HG03354 (cell line): ENCODE results near the gene PRPF39.

Experiments used
- ATAC-seq: cut with Tn5 transposase; IDR thresholded peaks from one replicate; pipeline ENCODE4 v1.9.1; 2021; ENCODE audit warnings: mild to moderate bottlenecking; ENCODE audit not compliant: unreplicated experiment, poor library complexity, severe bottlenecking

Gene PRPF39, protein sequence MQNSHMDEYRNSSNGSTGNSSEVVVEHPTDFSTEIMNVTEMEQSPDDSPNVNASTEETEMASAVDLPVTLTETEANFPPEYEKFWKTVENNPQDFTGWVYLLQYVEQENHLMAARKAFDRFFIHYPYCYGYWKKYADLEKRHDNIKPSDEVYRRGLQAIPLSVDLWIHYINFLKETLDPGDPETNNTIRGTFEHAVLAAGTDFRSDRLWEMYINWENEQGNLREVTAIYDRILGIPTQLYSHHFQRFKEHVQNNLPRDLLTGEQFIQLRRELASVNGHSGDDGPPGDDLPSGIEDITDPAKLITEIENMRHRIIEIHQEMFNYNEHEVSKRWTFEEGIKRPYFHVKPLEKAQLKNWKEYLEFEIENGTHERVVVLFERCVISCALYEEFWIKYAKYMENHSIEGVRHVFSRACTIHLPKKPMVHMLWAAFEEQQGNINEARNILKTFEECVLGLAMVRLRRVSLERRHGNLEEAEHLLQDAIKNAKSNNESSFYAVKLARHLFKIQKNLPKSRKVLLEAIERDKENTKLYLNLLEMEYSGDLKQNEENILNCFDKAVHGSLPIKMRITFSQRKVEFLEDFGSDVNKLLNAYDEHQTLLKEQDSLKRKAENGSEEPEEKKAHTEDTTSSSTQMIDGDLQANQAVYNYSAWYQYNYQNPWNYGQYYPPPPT

DNA sequence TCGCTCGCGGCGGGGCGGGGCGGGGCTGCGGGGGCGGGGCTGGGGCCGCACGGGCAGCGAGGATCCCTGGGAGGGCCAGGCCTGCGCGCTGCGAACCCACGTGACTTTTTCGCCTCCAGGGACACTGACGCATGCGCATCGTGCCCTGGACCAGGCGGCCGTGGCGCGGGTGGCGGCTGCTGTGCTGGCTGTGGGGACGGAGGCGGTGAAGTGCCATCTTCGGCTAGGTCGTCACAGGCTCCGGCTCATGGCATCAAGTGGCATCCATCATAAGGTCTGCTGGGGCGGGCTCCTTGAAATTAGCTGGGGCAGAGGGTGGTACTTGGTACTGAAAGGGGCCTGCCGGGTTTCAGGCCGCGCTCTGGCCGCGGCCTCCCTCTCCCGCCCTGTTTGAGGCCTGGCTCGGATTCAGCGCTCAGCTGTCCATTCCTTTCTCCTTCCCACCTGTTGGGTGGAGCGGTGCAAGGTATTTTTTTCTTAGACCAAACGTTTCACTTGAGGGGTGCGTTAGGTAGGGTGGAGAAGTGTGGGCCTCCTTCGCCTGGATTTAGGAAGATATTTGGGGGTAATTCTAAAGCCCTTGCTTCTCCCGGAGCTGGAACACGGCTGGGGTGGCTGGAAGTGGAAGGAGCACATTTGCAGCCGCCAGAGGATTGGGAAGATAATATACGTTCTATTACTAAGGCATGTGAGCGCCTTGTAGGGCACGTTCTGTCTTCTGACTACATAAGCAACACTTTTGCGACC is at the start of gene PRPF39:
PRPF39 (plus strand) TSS at position 141 of the 747 bp plus-strand sequence. CDS start 11,124 bp downstream, outside the sequence.
- peak; percentile 94 for ATAC-seq

DNA sequence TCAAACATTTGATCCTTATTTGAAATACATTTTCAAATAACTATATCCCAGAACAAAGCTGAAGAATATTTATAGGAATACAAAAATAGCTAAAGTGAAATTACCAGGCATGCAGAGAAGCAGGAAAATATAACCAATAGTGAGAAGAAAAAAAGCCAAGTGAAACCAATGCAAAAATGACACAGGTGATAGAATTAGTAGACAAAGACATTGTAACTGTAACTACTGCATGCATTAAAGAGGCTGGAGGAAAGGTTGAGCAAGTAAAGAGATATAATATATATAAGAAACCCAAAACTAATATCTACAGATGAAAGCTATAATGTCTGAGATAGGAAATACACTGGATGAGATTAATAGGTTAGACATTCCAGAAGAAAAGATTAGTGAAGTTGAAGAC is 49.2 kb upstream of the PRPF39 start:
- no peak for ATAC-seq

DNA sequence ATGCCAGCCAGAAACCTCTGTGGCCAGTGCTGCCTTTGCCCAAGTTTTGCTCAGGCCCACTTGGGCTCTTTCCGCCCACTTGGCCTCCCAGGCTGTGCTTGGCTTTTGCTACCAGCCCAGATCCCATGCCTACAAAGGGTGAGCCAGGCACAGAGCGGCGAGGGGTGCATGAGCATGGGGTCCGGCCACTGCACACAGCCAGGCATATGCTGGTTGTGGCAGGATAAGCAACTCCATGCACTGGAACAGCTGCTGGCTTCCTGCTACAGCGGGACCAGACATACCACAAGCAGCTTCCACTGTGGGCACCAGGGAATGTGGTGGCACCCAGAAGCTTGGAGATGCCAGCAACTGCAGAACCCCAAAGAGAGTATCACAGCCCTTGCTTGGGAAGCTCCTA is 45.7 kb upstream of the PRPF39 start:
- no peak for ATAC-seq

DNA sequence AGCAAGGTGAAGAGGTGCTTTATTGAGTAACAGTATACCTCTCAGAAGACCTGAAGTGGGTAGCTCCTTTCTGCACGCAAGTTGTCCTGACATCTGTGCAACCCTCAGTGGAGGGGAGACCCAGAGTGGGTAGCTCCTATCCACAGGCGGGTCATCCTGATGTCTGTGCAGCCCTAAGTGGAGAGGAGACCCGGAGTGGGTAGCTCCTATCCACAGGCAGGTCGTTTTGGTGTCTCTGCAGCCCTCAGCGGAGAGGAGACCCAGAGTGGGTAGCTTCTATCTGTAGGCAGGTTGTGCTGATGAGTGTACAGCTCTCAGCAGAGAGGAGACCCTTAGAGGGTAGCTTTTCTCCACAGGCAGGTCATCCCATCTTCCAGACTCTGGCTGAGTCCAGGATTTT is 45.1 kb upstream of the PRPF39 start:
- no peak for ATAC-seq

DNA sequence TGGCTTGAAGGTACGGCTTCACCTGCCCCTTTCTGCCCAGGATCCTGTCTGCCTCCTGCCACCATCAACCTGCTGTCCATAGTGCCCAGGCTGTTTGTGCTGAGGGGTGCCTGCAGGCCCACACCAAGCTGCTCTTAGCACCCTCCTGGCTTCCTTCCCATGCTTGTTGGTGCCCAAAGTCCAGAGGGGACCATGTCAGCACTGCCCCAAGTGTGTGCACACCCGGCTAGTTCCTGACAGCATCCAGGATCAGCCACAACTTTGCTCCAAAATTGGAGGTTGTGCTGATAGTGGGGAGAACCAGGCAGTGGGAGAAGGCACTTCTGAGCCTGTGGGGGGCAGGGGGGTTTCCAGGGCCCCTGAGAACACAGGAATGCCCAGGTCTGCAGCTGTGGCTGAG is 44.5 kb upstream of the PRPF39 start:
- no peak for ATAC-seq

DNA sequence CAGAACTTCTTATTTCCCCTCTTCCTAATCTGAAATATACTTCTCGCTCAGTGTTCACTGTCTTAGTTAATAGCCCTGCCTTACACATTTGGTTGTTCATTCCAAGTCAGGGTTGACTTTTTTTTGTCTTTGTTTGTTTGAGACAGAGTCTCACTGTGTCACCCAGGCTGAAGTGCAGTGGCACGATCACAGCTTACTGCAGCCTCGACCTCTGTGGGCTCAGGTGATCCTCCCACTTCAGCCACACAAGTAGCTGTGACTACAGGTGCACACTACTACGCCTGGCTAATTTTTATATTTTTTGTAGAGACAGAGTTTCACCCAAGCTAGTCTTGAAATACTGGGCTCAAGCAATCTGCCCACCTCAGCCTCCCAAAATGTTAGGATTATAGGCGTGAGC is 42.3 kb upstream of the PRPF39 start:
- ATAC-seq = no peak

DNA sequence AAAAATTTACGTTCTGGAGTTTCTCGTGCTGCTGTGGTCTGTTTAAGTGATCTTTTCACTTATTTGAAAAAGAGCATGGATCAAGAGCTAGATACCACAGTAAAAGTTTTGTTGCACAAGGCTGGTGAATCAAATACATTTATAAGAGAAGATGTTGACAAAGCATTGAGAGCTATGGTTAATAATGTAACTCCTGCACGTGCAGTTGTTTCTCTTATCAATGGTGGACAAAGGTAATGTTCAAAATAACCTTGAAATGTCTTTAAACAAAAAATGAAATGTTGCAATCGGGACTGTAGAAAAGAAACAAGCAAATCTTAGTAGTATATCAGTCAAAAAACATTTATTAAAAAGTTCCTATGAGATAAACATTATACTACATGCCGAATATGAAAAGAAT is 39.3 kb upstream of the PRPF39 start:
- no peak for ATAC-seq

DNA sequence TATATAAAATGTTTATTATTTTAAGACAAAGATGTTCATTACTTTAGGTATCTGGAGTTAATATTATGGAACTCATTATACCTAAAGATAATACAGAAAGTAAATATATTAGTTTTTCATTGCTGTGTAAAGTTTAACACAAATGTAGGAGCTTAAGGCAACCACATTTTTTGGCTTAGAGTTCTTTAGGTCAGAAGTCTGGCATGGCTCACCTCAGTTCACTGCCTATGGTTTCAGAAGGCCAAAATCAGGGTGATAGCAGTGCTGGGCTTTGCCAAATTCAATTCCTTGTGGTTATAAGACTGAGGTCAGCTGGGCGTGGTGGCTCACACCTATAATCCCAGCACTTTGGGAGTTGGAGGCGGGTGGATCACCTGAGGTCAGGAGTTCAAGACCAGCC is 35.5 kb upstream of the PRPF39 start:
- no peak for ATAC-seq

DNA sequence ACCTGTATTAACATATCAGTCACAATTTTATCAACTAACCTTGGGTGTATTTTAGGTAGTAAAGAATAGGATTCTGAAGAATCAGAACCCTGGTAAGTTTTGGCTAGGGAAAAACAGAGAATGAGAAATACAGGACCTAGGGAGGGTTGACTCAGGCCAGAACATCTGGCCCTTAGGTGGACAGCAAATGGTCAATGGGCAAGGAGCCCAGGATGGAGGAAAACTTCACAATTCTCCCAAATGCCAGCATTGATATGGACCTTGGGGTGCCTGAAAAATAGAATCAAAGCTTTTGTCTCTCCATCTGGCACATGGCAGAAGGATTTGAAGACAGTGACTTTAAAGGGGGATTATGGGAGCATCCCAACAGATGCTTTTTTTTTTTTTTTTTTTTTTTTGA is 32.7 kb upstream of the PRPF39 start:
- ATAC-seq = no peak

DNA sequence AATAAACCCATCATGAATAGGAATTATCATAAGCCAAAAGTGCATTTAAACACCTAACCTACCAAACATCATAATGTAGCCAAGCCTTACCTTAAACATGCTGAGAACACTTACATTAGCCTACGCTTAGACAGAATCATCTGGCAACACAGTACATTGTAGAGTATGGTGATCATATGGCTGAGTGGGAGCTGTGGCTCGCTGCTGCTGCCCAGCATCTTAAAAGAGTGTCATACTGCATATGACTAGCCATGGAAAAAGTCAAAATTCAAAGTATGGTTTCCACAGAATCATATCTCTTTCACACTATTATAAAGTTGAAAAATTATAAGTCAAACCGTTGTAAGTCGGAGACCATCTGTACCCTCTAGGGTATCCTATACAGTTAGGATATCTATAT is 32.0 kb upstream of the PRPF39 start:
- no peak for ATAC-seq

DNA sequence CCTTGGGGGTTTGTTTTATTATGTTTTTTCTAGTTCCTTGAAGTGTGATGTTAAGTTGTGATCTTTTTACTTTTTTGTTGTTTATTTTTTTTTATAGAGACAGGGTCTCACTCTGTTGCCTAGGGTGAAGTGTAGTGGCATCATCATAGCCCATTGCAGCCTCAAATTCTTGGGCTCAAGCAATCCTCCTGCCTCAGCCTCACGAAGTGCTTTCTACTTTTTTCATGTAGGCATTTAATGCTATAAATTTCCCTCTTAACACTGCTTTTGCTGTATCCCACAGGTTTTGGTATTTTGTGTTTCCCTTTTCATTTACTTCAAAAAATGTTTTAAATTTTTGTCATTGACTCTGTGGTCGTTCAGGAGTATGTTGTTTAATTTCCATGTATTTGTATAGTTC is 26.6 kb upstream of the PRPF39 start:
- ATAC-seq = no peak

DNA sequence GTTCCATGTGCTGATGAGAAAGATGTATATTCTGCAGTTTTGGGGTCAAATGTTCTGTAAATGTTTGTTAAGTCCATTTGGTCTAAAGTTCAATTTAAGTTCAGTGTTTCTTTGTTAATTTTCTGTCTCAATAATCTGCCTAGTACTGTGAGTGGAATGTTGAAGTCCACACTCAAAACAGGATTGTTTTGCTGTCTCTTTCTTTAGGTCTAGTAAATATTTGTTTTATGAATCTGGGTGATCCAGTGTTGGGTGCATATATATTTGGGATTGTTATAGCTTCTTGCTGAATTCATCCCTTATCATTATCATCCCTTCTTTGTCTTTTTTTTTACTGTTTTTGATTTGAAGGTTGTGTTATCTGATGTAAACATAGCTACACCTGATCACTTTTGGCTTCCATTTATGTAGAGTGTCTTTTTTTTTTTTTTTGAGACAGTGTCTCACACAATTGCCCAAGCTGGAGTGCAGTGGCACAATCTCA is 26.0 kb upstream of the PRPF39 start:
- no peak for ATAC-seq

DNA sequence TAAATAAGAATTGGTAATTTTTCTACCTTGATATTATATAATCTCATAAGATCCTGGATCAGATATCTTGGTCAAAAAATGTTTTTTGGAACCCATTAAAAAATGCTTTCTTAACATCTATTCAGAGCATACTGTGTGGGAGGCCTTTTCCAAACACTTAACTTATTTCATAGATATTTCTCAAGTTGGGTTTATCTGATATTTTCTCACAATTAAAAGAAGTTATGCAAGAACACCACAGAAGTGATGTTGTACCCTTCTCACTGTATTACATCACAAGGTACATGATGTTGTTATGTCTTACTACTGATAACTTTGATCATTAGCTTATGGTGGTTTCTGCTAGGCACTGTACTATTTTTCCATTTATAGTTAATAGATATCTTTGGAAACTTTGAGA is 23.4 kb upstream of the PRPF39 start:
- ATAC-seq = no peak

DNA sequence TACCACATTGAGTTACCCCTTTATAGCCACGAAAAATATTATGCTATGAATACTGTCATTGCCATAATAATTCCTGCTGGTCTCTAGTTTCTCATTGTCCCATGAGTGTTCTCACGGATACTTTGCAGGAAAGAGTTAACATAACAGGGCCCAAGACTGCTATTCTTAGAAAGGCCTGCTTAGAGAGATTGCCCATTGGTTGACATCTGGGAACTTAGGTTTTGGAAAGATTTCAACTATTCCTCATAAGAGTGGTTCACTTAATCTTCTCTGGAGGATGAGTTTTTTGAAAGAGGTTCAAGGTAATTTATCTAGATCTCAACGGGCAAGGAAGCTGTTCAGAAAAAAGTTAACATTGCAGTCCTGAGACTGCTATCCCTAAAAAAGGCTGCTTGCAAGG is 18.4 kb upstream of the PRPF39 start:
- no peak for ATAC-seq

DNA sequence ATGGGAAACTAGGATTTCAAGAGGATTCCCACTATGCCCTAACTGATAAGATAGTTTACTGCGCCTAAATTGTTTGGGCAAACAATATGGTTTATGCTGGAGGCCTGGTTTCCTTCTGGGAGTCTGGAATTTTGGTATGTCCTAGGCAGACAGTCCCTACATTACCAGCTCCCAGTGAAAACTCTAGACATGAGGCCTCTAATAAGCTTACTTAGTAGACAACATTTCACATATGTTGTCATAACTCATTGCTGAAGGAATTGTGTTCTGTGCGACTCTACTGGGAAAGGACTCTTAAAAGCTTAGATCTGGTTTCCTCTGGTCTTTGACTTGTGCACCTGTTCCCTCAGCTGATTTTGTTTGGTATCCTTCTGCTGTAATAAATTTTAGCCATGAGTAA is 18.0 kb upstream of the PRPF39 start:
- ATAC-seq = no peak

DNA sequence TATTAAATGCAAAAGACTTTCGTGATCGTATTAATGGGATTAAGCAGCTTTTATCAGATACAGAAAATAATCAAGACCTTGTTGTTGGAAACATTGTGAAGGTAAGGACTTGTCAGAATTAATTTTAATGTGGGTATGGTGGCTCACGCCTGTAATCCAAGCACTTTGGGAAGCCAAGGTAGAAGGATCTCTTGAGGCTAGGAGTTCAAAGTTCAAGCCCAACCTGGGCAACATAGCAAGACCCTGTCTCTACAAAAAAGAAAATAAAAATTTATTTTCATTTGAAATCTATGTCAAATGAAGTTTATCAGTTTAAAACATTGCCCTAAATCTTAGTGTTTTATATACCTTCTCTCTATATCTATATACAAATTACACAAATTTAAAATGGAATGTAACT is 17.2 kb upstream of the PRPF39 start:
- no peak for ATAC-seq

DNA sequence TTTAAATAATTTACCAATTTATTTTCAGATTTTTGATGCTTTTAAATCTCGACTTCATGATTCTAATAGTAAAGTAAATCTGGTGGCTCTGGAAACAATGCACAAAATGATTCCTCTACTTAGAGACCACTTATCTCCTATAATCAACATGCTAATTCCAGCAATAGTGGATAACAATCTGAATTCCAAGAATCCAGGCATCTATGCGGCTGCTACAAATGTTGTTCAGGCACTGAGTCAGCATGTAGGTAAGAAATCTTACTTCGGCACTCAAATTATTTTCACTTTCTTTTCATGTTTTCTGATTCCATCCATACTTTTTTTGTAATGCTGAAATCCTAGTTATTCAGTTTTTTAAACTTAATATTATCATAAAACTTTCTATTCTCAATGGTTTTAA is 15.5 kb upstream of the PRPF39 start:
- ATAC-seq = no peak

DNA sequence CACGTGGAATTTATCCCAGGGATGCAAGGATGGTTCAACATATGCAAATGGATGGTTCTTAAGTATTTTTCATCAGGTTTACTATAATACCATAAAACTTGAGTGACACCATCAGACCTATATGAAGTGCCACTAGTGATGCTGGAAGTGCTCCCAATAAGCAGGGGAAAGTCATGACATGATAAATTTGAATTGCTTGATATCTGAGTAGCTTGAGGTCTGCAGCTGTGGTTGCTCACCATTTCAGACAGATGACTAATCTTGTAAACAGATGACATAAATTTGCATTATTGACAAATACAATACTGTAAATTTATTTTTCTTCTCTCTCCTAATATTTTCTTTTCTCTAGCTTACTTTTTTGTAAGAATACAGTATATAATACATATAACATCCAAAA is 13.7 kb upstream of the PRPF39 start:
- no peak for ATAC-seq

DNA sequence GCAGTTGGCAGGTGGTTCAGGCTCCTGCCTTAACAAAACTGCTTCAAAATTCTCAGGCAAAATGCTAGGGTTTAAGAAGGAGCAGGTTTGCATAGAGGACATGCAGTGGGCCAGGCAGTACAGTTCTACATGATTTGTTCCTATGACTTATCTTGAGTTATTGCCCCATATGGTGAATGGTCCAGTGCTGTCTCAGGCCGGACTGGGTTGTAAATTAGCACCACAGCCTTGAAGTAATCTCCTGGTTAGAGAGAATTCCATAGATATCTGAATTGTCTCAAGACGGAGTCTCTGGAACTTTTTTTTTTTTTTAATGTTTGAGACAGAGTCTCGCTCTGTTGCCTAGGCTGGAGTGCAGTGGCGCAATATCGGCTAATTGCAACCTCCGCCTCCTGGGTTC is 11.8 kb upstream of the PRPF39 start:
- no peak for ATAC-seq

DNA sequence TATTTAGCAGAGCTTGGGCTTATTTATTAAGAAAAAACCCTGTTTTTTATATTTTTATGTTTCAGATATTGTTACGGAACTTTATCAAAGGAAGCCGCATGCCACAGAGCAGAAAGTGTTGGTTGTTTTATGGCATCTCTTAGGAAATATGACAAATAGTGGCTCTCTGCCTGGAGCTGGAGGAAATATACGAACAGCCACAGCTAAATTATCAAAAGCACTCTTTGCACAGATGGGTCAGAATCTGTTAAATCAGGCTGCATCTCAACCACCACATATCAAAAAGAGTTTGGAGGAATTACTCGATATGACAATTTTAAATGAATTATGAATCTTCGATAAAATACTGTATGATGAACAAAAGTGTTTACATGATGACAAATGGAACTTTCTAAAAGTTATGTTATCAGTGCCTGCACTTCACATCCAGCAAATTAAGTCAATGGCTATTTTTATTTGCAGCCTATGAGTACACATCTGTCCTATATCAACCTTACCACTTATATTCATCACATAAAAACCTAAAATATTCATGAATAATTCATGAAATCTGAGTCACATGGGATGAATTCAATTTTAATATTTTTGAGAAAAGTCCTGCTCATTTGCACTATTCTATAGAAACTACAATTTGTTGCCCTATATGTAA is 10.6 kb upstream of the PRPF39 start:
- ATAC-seq = no peak
